Endothelial cell of umbilical vein (primary cell): ENCODE measurements around the gene TPRKB. TPM values are rescaled to one million over a fixed set of nuclear protein-coding genes. Genes with fewer than 3 reads are reported as not detected.

ENCODE experiments used
- BruUV-seq: library from RNA; stranded (reverse); fragments of 400-500 nt; replicated peaks from 2 replicates; lab custom pipeline; 2021; lab: Mats Ljungman, UMichigan
- CTCF ChIA-PET: fragments of 300-600, 350-600 bp; sonication (Branson Sonifier 250); formaldehyde crosslinking; loops from one replicate; lab custom pipeline; 2021; ENCODE audit warnings: antibody characterized with exemption, inconsistent platforms; lab: Charles Lee
- POLR2A ChIA-PET: fragments of 300-600, 350-600 bp; sonication (Branson Sonifier 250); formaldehyde crosslinking; loops from one replicate; lab custom pipeline; 2021; ENCODE audit warnings: antibody characterized with exemption, inconsistent platforms; lab: Charles Lee
- DNase-seq: peaks from one replicate; pipeline ENCODE4 v3.0.0-alpha.2; 2011; ENCODE audit warnings: low read depth, low spot score
- FAIRE-seq: peaks from 2 replicates; lab custom pipeline; 2011; peaks lifted over from hg19 to GRCh38; lab: Jason Lieb, UNC
- H2AFZ ChIP-seq: 2 replicates; pipeline ENCODE4 v1.6.0; 2012; ENCODE audit warnings: low read depth, low read length, control low read depth, inconsistent platforms
- H3K27ac ChIP-seq: 2 replicates; pipeline ENCODE4 v1.5.1; 2011; ENCODE audit warnings: low read depth, mild to moderate bottlenecking, control low read depth, low read length, moderate library complexity; ENCODE audit not compliant: insufficient read depth
- H3K27me3 ChIP-seq, 2 experiments: 2 replicates each; pipeline versions ENCODE4 v1.6.0 to v1.6.1; 2011; ENCODE audit warnings: low read length in 2 of 2, mixed read lengths in 1 of 2; ENCODE audit not compliant: control insufficient read depth in 2 of 2, insufficient read depth in 2 of 2
- H3K36me3 ChIP-seq, 2 experiments: 2 replicates in 1 of 2; 3 replicates in 1 of 2; pipeline ENCODE4 v1.5.1; 2011; ENCODE audit warnings: low read length in 2 of 2, mild to moderate bottlenecking in 1 of 2, moderate library complexity in 1 of 2; ENCODE audit not compliant: control insufficient read depth in 2 of 2, insufficient read depth in 2 of 2; ENCODE audit errors: extremely low read depth in 1 of 2
- H3K4me1 ChIP-seq: 3 replicates; pipeline ENCODE4 v1.5.1; 2011; ENCODE audit warnings: mild to moderate bottlenecking, low read length; ENCODE audit not compliant: control insufficient read depth, insufficient read depth; ENCODE audit errors: extremely low read depth
- H3K4me2 ChIP-seq: 2 replicates; pipeline ENCODE4 v1.6.1; 2011; ENCODE audit warnings: low read length, control low read depth, mixed read lengths; ENCODE audit not compliant: insufficient read depth
- H3K4me3 ChIP-seq, 3 experiments: fragments of 200-600 bp in 1 of 3; sonication (generic), shearing (Covaris generic) in 1 of 3; replicated peaks in 1 of 3; 2 replicates each; pipeline ENCODE4 v1.5.1; 2011 to 2016; ENCODE audit warnings: control low read depth in 3 of 3, low read length in 3 of 3, mild to moderate bottlenecking in 2 of 3, inconsistent platforms in 1 of 3, low read depth in 1 of 3, moderate library complexity in 1 of 3; ENCODE audit not compliant: insufficient read depth in 1 of 3
- H3K79me2 ChIP-seq: 2 replicates; pipeline ENCODE4 v1.6.0; 2012; ENCODE audit warnings: low read length, inconsistent platforms; ENCODE audit not compliant: control insufficient read depth, insufficient read depth
- H3K9ac ChIP-seq: replicated peaks from 2 replicates; pipeline ENCODE3; 2011; ENCODE audit warnings: low read length, control low read depth; ENCODE audit not compliant: insufficient read depth; ENCODE audit errors: extremely low read depth
- H3K9me1 ChIP-seq: replicated peaks from 3 replicates; pipeline ENCODE4 v1.6.0; 2011; ENCODE audit warnings: mild to moderate bottlenecking, low read length; ENCODE audit not compliant: control insufficient read depth, insufficient read depth; ENCODE audit errors: extremely low read depth
- H3K9me3 ChIP-seq: replicated peaks from 2 replicates; pipeline ENCODE4 v1.5.1; 2012; ENCODE audit warnings: low read length, inconsistent platforms; ENCODE audit not compliant: control insufficient read depth, insufficient read depth
- H4K20me1 ChIP-seq: replicated peaks from 2 replicates; pipeline ENCODE3; 2011; ENCODE audit warnings: mild to moderate bottlenecking, low read length; ENCODE audit not compliant: control insufficient read depth, insufficient read depth; ENCODE audit errors: extremely low read depth
- EZH2 ChIP-seq: IDR thresholded peaks from 2 replicates; pipeline ENCODE4 v1.6.1; 2012; ENCODE audit warnings: borderline replicate concordance, low read depth, mild to moderate bottlenecking, moderate library complexity, low read length, inconsistent platforms; ENCODE audit not compliant: severe bottlenecking
- FOS ChIP-seq: IDR thresholded peaks from 2 replicates; pipeline ENCODE4 v1.6.1; 2011; ENCODE audit warnings: mild to moderate bottlenecking, low read length, moderate library complexity, borderline replicate concordance; ENCODE audit not compliant: insufficient read depth
- GATA2 ChIP-seq: IDR thresholded peaks from 2 replicates; pipeline ENCODE4 v1.7.0; 2011; ENCODE audit warnings: low read depth, mild to moderate bottlenecking, moderate library complexity, mixed read lengths, low read length; ENCODE audit not compliant: insufficient read length, insufficient read depth
- JUN ChIP-seq: IDR thresholded peaks from 2 replicates; pipeline ENCODE4 v1.6.1; 2011; ENCODE audit warnings: borderline replicate concordance, low read depth; ENCODE audit not compliant: insufficient read length, insufficient read depth
- MYC ChIP-seq: IDR thresholded peaks from one replicate; pipeline ENCODE4 v1.6.1; 2011; ENCODE audit warnings: mild to moderate bottlenecking, low read depth, low read length
- POLR2A ChIP-seq: IDR thresholded peaks from 2 replicates; pipeline ENCODE4 v1.6.1; 2012; ENCODE audit warnings: low read depth, mild to moderate bottlenecking, control low read depth, low read length
- POLR2AphosphoS5 ChIP-seq: IDR thresholded peaks from 2 replicates; pipeline ENCODE4 v1.6.1; 2012; ENCODE audit warnings: low read depth, mild to moderate bottlenecking, control low read depth, low read length, moderate library complexity; ENCODE audit not compliant: insufficient read depth
- dilution Hi-C: fragments of 300-500 bp; cut with MboI; formaldehyde crosslinking; loops from one replicate; pipeline ENCODE4 v1.15.0; 2019; ENCODE audit warnings: low sequenced_read_pairs; ENCODE audit not compliant: extremely low pct_ligation_motif_present
- intact Hi-C: fragments of 100-400 bp; cut with micrococcal nuclease; formaldehyde crosslinking; loops from one replicate; pipeline ENCODE4 v1.10.0; 2022
- polyA plus RNA-seq, 4 experiments: library from polyadenylated mRNA; depleted of rRNA in 3 of 4; stranded (reverse) in 3 of 4; unstranded in 1 of 4; fragments of >200 nt; gene quantifications; 2 replicates each; pipeline versions ENCODE4 v1.2.1 to v1.2.3, GENCODE V29; 2011 to 2012; ENCODE audit warnings: missing spikeins in 1 of 4
- total RNA-seq: library from RNA; stranded (reverse); gene quantifications from 2 replicates; pipeline ENCODE4 v1.2.3, GENCODE V29; 2021
- TF ChIP-seq, protein P1 (sequence below): IDR thresholded peaks from 2 replicates; pipeline ENCODE4 v1.6.1; 2011; ENCODE audit not compliant: insufficient read depth, insufficient read length
- TF ChIP-seq, protein P2 (sequence below), 2 donors: IDR thresholded peaks; 1 replicate in 1 of 2; 2 replicates in 1 of 2; pipeline ENCODE4 v1.5.1; 2011; ENCODE audit warnings: low read length in 2 of 2, mild to moderate bottlenecking in 2 of 2, moderate library complexity in 2 of 2, control low read depth in 1 of 2, inconsistent platforms in 1 of 2, low read depth in 1 of 2; ENCODE audit not compliant: insufficient read depth in 1 of 2; ENCODE audit errors: extremely low read depth in 1 of 2

Gene TPRKB
- total and polyA plus RNA-seq, 2 donors (not counting 3 experiments of a cell fraction or from before 2014, with no cell fraction given) = 27.1 to 36.1 TPM

DNA sequence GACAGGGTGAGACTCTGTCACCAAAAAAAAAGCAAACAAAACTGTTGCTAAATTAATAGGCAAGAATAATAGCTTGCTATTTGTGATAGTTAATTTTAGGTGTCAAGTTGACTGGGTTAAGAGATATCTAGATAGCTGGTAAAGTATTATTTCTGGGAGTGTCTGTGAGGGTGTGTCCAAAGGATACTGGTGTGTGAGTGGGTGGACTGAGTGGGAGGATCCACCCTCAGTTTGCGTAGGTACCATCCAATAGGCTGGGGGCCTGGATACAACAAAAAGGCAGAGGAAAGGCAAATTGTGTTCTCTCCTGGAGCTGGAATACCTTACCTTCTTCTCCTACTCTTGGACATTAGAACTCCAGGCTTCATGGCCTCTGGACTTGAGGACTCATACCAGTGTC lies 27.8 kb upstream of the TPRKB start:
- Histone ChIP-seq H3K9ac (no peak overlapping the region), H3K36me3 (peaks cover 13 to 17% of the 10 kb centered on the region in 2 experiments), H3K27me3 (no peaks in the 10 kb centered on the region), H3K4me3 (no peak overlapping the region), H4K20me1 (no peaks in the 10 kb centered on the region), H3K79me2 (no peaks in the 10 kb centered on the region), H3K4me2 (no peak overlapping the region), H3K9me1 (no peaks in the 10 kb centered on the region), H3K27ac (no peak overlapping the region), H3K9me3 (no peaks in the 10 kb centered on the region), H3K4me1 (peaks cover 5% of the 10 kb centered on the region), H2AFZ (no peak overlapping the region)
- CTCF ChIA-PET = interaction anchor here (0.9 kb wide), 1 partner anchor 85 kb away, joined by 3 read pairs; no protein-coding TSS in a partner anchor
- TF ChIP-seq MYC = no peak
- TF ChIP-seq, protein P1, sequence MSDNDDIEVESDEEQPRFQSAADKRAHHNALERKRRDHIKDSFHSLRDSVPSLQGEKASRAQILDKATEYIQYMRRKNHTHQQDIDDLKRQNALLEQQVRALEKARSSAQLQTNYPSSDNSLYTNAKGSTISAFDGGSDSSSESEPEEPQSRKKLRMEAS = no peak
- TF ChIP-seq JUN = no peak
- no TSS peak for BruUV-seq
- dilution Hi-C loops (no loop called here), intact Hi-C loops (no loop called here)
- DNase-seq = no peak
- POLR2A ChIA-PET = no interaction called here
- FAIRE-seq = no peak

DNA sequence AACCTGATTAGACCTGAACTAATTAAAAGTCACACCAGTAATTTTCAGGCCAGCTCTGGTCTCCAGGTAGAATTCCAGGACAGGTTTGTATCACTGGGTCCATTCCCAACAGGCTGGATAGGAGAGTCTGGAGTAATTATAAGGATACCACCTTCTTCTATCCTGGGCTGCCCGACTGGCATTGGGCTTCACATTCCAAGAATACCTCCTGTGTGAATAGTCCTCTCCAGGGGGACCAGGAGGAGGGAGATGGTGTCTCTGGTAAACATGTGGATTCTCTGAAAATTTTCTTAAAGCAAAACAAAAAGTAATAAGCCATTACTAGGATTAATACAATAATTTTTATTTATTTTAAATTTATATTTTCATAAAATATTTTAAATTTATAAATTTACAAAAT lies 25.4 kb upstream of the TPRKB start:
- intact Hi-C loops (no loop called here), dilution Hi-C loops (no loop called here)
- Histone ChIP-seq H3K4me3 (no peak overlapping the region), H3K9ac (no peak overlapping the region), H3K9me1 (no peaks in the 10 kb centered on the region), H3K4me1 (peaks cover 17% of the 10 kb centered on the region), H3K27ac (no peak overlapping the region), H4K20me1 (no peaks in the 10 kb centered on the region), H2AFZ (no peak overlapping the region), H3K79me2 (no peaks in the 10 kb centered on the region), H3K27me3 (no peaks in the 10 kb centered on the region), H3K36me3 (peaks cover 7 to 13% of the 10 kb centered on the region in 2 experiments), H3K9me3 (no peaks in the 10 kb centered on the region), H3K4me2 (no peak overlapping the region)
- CTCF ChIA-PET = no interaction called here
- BruUV-seq = no TSS peak
- TF ChIP-seq POLR2A (no peak), POLR2AphosphoS5 (no peak), JUN (no peak), FOS (no peak), GATA2 (no peak), MYC (no peak), EZH2 (no peak)
- TF ChIP-seq, protein P2, sequence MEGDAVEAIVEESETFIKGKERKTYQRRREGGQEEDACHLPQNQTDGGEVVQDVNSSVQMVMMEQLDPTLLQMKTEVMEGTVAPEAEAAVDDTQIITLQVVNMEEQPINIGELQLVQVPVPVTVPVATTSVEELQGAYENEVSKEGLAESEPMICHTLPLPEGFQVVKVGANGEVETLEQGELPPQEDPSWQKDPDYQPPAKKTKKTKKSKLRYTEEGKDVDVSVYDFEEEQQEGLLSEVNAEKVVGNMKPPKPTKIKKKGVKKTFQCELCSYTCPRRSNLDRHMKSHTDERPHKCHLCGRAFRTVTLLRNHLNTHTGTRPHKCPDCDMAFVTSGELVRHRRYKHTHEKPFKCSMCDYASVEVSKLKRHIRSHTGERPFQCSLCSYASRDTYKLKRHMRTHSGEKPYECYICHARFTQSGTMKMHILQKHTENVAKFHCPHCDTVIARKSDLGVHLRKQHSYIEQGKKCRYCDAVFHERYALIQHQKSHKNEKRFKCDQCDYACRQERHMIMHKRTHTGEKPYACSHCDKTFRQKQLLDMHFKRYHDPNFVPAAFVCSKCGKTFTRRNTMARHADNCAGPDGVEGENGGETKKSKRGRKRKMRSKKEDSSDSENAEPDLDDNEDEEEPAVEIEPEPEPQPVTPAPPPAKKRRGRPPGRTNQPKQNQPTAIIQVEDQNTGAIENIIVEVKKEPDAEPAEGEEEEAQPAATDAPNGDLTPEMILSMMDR (IDR thresholded peaks at IDR 0.05; ENCODE audit: extremely low read depth in 1 of 2, insufficient read depth in 1 of 2, low read depth in 1 of 2, low read length in 2 of 2) = no peak
- TF ChIP-seq, protein P1 = no peak
- DNase-seq = no peak
- POLR2A ChIA-PET = no interaction called here
- FAIRE-seq = no peak
